Measurements from ENCODE around the gene NDUFV1.
"Not testable (repeated sequence)": the region's sequence is repeated elsewhere in the genome, so short reads cannot be mapped to it uniquely, and the experiment has no call there.

GRCh38 chr11:67637441-67637840 lies 30.7 kb downstream of the NDUFV1 start:
- TF ChIP-seq CTCF (IDR thresholded peaks at IDR 0.05 in 4 of 5, conservative IDR thresholded peaks at IDR 0.05 in 1 of 5); POLR2A (IDR thresholded peaks at IDR 0.05): not testable (repeated sequence)
